ENCODE data around the gene FLNB. TPM values are rescaled to one million over a fixed set of nuclear protein-coding genes. Genes with fewer than 3 reads are reported as not detected.
"Not testable (repeated sequence)": the region's sequence is repeated elsewhere in the genome, so short reads cannot be mapped to it uniquely, and the experiment has no call there.

The FLNB gene
- total RNA-seq, 1 experiment from 2014 or later: 41.2 TPM

GRCh38 chr3:58051196-58051595 lies 43.0 kb downstream of the FLNB start:
- intact Hi-C loops (cut with micrococcal nuclease; ENCODE audit: unreplicated experiment): no loop called here
- H3K4me3 ChIP-seq (ENCODE audit: low read depth, low read length, poor library complexity, severe bottlenecking): no peak overlapping the region
- no TSS peak for BruUV-seq (replicated peaks)
- POLR2A ChIA-PET (ENCODE audit: low non-redundant PET): no interaction called here
- TF ChIP-seq EZH2 (IDR thresholded peaks at IDR 0.05; ENCODE audit: borderline replicate concordance, low read depth, low read length, poor library complexity, severe bottlenecking) (no peak), CTCF (conservative IDR thresholded peaks at IDR 0.05; ENCODE audit: low read depth, low read length) (no peak)
- H3K27ac ChIP-seq (ENCODE audit: low read depth, low read length, poor library complexity, severe bottlenecking): no peak overlapping the region
- H3K4me1 ChIP-seq (ENCODE audit: insufficient read depth, low read length, poor library complexity, severe bottlenecking): peaks cover 12% of the 10 kb centered on the region
- DNase-seq (ENCODE audit: low spot score): no peak
- no peaks in the 10 kb centered on the region for H3K36me3 ChIP-seq (ENCODE audit: insufficient read depth, low read length, poor library complexity, severe bottlenecking)
- no peaks in the 10 kb centered on the region for H3K27me3 ChIP-seq (replicated peaks; ENCODE audit: insufficient read depth, low read depth, low read length, poor library complexity)
- no peaks in the 10 kb centered on the region for H3K9me3 ChIP-seq (ENCODE audit: low read depth, low read length, poor library complexity, severe bottlenecking)
- CTCF ChIA-PET: no interaction called here

GRCh38 chr3:58051658-58052261 lies 43.5 kb downstream of the FLNB start:
- H3K27ac ChIP-seq (ENCODE audit: low read depth, low read length, poor library complexity, severe bottlenecking); H3K36me3 ChIP-seq (ENCODE audit: insufficient read depth, low read length, poor library complexity, severe bottlenecking); POLR2A ChIA-PET (ENCODE audit: low non-redundant PET); H3K9me3 ChIP-seq (ENCODE audit: low read depth, low read length, poor library complexity, severe bottlenecking); intact Hi-C loops (cut with micrococcal nuclease; ENCODE audit: unreplicated experiment); BruUV-seq (replicated peaks); H3K4me3 ChIP-seq (ENCODE audit: low read depth, low read length, poor library complexity, severe bottlenecking); CTCF ChIA-PET; H3K27me3 ChIP-seq (replicated peaks; ENCODE audit: insufficient read depth, low read depth, low read length, poor library complexity); DNase-seq (ENCODE audit: low spot score): not testable (repeated sequence)
- peaks cover 12% of the 10 kb centered on the region for H3K4me1 ChIP-seq (ENCODE audit: insufficient read depth, low read length, poor library complexity, severe bottlenecking)

GRCh38 chr3:58052373-58053273 lies 44.4 kb downstream of the FLNB start:
- Histone ChIP-seq H3K36me3 (ENCODE audit: insufficient read depth, low read length, poor library complexity, severe bottlenecking) (no peaks in the 10 kb centered on the region), H3K9me3 (ENCODE audit: low read depth, low read length, poor library complexity, severe bottlenecking) (no peaks in the 10 kb centered on the region), H3K4me1 (ENCODE audit: insufficient read depth, low read length, poor library complexity, severe bottlenecking) (peaks cover 12% of the 10 kb centered on the region), H3K27ac (ENCODE audit: low read depth, low read length, poor library complexity, severe bottlenecking) (no peak overlapping the region), H3K27me3 (replicated peaks; ENCODE audit: insufficient read depth, low read depth, low read length, poor library complexity) (no peaks in the 10 kb centered on the region), H3K4me3 (ENCODE audit: low read depth, low read length, poor library complexity, severe bottlenecking) (no peak overlapping the region)
- CTCF ChIA-PET: no interaction called here
- no TSS peak for BruUV-seq (replicated peaks)
- peak; percentile 51 for DNase-seq (ENCODE audit: low spot score)
- no peak for TF ChIP-seq EZH2 (IDR thresholded peaks at IDR 0.05; ENCODE audit: borderline replicate concordance, low read depth, low read length, poor library complexity, severe bottlenecking)
- no peak for TF ChIP-seq CTCF (conservative IDR thresholded peaks at IDR 0.05; ENCODE audit: low read depth, low read length)
- POLR2A ChIA-PET (ENCODE audit: low non-redundant PET): no interaction called here
- intact Hi-C loops (cut with micrococcal nuclease; ENCODE audit: unreplicated experiment): no loop called here

Data from A673 (cell line).